ENCODE measurements around the gene PHF13. TPM values are rescaled to one million over a fixed set of nuclear protein-coding genes. Genes with fewer than 3 reads are reported as not detected.
A peak's percentile ranks its signal among the peaks of the same experiment; 100 is the strongest.

Gene PHF13
- total and polyA plus RNA-seq, 2 donors (not counting 1 experiment from before 2014, with no cell fraction given): 12.1 to 13.7 TPM

DNA sequence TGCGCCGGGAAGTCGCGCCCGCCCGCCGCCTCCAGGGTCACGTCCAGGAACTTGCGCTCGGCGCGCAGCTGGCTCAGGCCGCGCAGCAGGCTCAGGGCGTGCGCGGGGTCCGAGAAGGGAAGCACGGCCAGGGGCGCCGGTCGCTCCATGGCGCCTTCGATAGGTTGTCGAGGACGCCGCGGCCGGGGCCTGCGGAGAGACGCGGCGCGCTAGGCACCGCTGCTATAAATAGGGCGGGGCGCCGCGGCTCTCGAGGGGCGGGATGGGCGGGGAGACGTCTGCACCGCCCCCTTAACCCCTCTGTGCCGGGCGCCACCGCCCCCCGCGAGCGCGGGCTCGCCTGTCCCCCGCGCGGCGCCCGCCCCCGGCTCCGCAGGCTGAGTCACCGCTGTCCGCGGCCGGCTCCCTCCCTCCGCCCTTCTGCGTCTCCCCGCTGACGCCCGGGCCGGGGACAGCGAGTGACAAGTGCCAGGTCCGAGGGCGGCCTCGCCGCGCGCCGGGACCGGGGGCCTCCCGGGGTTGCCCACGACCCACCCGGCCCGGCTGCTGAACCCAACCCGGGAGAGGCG, 10.8 kb upstream of the PHF13 start, which contains the start of gene KLHL21:
Gene KLHL21 (minus strand): TSS at position 201 of the 569 bp plus-strand sequence. CDS start 52 bp downstream, at position 149.
- Histone ChIP-seq H3K27ac (ENCODE audit: insufficient read depth, low read length) (peak within 1 kb of the TSS; percentile 97), H3K4me2 (ENCODE audit: extremely low read depth, insufficient read depth, low read length) (peak within 1 kb of the TSS; percentile 90), H3K9me3 (ENCODE audit: control insufficient read depth, insufficient read depth, low read depth, low read length) (no peaks in the 10 kb centered on the region), H3K79me2 (ENCODE audit: control insufficient read depth, insufficient read depth, low read length) (peaks cover 40% of the 10 kb centered on the region), H3K4me1 (ENCODE audit: control insufficient read depth, extremely low read depth, insufficient read depth, low read length) (peaks cover 11% of the 10 kb centered on the region), H2AFZ (ENCODE audit: low read length) (peak within 1 kb of the TSS; percentile 59), H3K9ac (ENCODE audit: insufficient read depth, low read length) (peak within 1 kb of the TSS; percentile 89), H4K20me1 (ENCODE audit: control insufficient read depth, extremely low read depth, insufficient read depth, low read length) (no peaks in the 10 kb centered on the region), H3K36me3 (ENCODE audit: control insufficient read depth, insufficient read depth, low read length) (peaks cover 11% of the 10 kb centered on the region), H3K27me3 (ENCODE audit: control insufficient read depth, insufficient read depth, low read length) (no peaks in the 10 kb centered on the region), H3K4me3 (replicated peaks in 1 of 4; ENCODE audit: control extremely low read depth in 1 of 4, insufficient read depth in 1 of 4, low read depth in 3 of 4, low read length in 4 of 4) (peak within 1 kb of the TSS; percentile 71 to 99 (median 94))
- DNase-seq (ENCODE audit: low read depth in 2 of 2): peak; percentile 86 to 89
- TF ChIP-seq, protein P1, sequence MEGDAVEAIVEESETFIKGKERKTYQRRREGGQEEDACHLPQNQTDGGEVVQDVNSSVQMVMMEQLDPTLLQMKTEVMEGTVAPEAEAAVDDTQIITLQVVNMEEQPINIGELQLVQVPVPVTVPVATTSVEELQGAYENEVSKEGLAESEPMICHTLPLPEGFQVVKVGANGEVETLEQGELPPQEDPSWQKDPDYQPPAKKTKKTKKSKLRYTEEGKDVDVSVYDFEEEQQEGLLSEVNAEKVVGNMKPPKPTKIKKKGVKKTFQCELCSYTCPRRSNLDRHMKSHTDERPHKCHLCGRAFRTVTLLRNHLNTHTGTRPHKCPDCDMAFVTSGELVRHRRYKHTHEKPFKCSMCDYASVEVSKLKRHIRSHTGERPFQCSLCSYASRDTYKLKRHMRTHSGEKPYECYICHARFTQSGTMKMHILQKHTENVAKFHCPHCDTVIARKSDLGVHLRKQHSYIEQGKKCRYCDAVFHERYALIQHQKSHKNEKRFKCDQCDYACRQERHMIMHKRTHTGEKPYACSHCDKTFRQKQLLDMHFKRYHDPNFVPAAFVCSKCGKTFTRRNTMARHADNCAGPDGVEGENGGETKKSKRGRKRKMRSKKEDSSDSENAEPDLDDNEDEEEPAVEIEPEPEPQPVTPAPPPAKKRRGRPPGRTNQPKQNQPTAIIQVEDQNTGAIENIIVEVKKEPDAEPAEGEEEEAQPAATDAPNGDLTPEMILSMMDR (conservative IDR thresholded peaks at IDR 0.05 in 1 of 2, IDR thresholded peaks at IDR 0.05 in 1 of 2; ENCODE audit: low read depth in 1 of 2, low read length in 2 of 2): no peak

DNA sequence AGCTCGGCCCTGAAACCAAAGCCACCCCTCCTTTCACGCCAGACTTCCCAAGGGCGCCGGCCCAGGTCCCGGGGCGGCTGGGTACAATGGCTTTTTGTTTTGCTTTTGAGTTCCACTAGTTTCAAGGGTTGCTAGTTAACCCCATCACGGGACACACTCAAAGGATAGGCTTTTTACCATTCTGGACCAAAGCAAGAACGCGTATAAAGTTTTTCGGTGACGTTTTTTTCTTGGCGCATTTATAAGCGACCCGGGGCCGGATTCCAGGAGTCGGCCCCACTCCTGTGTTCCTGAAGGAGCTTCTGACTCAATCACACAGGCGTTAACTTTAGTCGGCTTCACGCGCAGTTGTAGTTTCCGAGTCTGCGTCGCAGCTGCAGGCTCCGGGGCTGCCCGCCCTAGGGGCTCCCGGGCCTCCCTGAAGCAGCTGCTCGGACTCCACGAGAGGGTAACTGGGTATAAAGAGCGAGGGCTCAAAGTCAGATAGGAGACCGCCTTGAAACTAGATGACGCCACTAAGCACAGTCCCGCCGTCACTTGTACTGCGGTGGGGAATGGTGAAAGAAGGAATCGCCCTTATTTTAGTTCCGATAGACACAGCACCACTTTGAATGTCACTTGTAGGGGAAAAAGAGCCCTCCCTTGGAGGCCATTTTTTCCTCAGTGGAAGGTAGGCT, 10.2 kb upstream of the PHF13 start:
- Histone ChIP-seq H3K79me2 (ENCODE audit: control insufficient read depth, insufficient read depth, low read length) (peaks cover 37% of the 10 kb centered on the region), H3K4me1 (ENCODE audit: control insufficient read depth, extremely low read depth, insufficient read depth, low read length) (peaks cover 11% of the 10 kb centered on the region), H3K9me3 (ENCODE audit: control insufficient read depth, insufficient read depth, low read depth, low read length) (no peaks in the 10 kb centered on the region), H3K4me2 (ENCODE audit: extremely low read depth, insufficient read depth, low read length) (peak overlapping the region; percentile 90), H3K27ac (ENCODE audit: insufficient read depth, low read length) (peak overlapping the region; percentile 97), H3K27me3 (ENCODE audit: control insufficient read depth, insufficient read depth, low read length) (no peaks in the 10 kb centered on the region), H4K20me1 (ENCODE audit: control insufficient read depth, extremely low read depth, insufficient read depth, low read length) (no peaks in the 10 kb centered on the region), H3K9ac (ENCODE audit: insufficient read depth, low read length) (peak overlapping the region; percentile 89), H3K36me3 (ENCODE audit: control insufficient read depth, insufficient read depth, low read length) (peaks cover 8% of the 10 kb centered on the region), H2AFZ (ENCODE audit: low read length) (peak overlapping the region; percentile 59), H3K4me3 (replicated peaks in 1 of 4; ENCODE audit: control extremely low read depth in 1 of 4, insufficient read depth in 1 of 4, low read depth in 3 of 4, low read length in 4 of 4) (peak overlapping the region; percentile 52 to 99 (median 60))
- DNase-seq (ENCODE audit: low read depth in 2 of 2): peak; percentile 84 to 86
- TF ChIP-seq, protein P1 (conservative IDR thresholded peaks at IDR 0.05 in 1 of 2, IDR thresholded peaks at IDR 0.05 in 1 of 2; ENCODE audit: low read depth in 1 of 2, low read length in 2 of 2): no peak
- TF ChIP-seq EZH2 (IDR thresholded peaks at IDR 0.05; ENCODE audit: low read length, missing control alignments): no peak

DNA sequence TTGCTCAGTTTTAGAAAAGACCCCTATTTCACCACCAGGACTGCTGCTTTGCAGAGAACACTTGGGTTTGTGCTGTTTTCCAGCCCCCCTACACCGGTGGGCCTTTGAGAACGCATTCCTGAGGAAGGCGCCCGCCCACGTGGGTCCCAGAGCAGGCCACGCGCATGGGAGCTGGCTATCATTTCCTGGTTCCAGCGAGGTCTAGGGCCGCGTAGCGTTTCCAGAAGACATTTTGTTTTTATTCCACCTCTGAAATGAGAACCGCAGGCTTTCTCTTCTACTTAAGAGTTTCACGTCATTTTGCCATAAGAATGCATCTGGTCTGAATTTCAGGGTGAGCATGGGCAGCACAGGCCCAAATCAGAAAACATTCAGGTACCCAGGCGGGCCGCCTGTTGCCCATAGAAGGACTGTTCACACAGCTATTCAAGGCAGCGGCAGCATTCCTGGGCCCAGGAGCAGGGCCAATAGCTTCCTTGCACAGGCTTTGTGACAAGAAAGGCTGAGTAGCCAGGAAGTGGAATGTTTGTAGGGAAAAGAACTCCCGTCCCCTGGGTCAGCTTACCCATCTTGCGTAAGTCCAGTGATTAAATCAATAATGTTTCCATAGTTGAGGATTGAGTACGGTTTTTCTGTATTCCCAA, 9.5 kb upstream of the PHF13 start:
- H2AFZ ChIP-seq (ENCODE audit: low read length): peak overlapping the region; percentile 59
- peak overlapping the region; percentile 52 to 99 (median 60) for H3K4me3 ChIP-seq (replicated peaks in 1 of 4; ENCODE audit: control extremely low read depth in 1 of 4, insufficient read depth in 1 of 4, low read depth in 3 of 4, low read length in 4 of 4)
- no peaks in the 10 kb centered on the region for H3K27me3 ChIP-seq (ENCODE audit: control insufficient read depth, insufficient read depth, low read length)
- peak overlapping the region; percentile 90 for H3K4me2 ChIP-seq (ENCODE audit: extremely low read depth, insufficient read depth, low read length)
- peak overlapping the region; percentile 97 for H3K27ac ChIP-seq (ENCODE audit: insufficient read depth, low read length)
- peaks cover 5% of the 10 kb centered on the region for H3K36me3 ChIP-seq (ENCODE audit: control insufficient read depth, insufficient read depth, low read length)
- TF ChIP-seq, protein P1 (conservative IDR thresholded peaks at IDR 0.05 in 1 of 2, IDR thresholded peaks at IDR 0.05 in 1 of 2; ENCODE audit: low read depth in 1 of 2, low read length in 2 of 2): no peak
- no peak for TF ChIP-seq EZH2 (IDR thresholded peaks at IDR 0.05; ENCODE audit: low read length, missing control alignments)
- H3K9me3 ChIP-seq (ENCODE audit: control insufficient read depth, insufficient read depth, low read depth, low read length): no peaks in the 10 kb centered on the region
- H3K79me2 ChIP-seq (ENCODE audit: control insufficient read depth, insufficient read depth, low read length): peaks cover 33% of the 10 kb centered on the region
- peak; percentile 83 to 92 for DNase-seq (ENCODE audit: low read depth in 2 of 2)
- H4K20me1 ChIP-seq (ENCODE audit: control insufficient read depth, extremely low read depth, insufficient read depth, low read length): no peaks in the 10 kb centered on the region
- peak overlapping the region; percentile 89 for H3K9ac ChIP-seq (ENCODE audit: insufficient read depth, low read length)
- H3K4me1 ChIP-seq (ENCODE audit: control insufficient read depth, extremely low read depth, insufficient read depth, low read length): peaks cover 11% of the 10 kb centered on the region

All from fibroblast of lung (primary cell).